ENCODE results near the gene GJA3. TPM values are rescaled to one million over a fixed set of nuclear protein-coding genes. Genes with fewer than 3 reads are reported as not detected.

Gene GJA3
- polyA plus RNA-seq, 1 experiment = 2.4 TPM

DNA sequence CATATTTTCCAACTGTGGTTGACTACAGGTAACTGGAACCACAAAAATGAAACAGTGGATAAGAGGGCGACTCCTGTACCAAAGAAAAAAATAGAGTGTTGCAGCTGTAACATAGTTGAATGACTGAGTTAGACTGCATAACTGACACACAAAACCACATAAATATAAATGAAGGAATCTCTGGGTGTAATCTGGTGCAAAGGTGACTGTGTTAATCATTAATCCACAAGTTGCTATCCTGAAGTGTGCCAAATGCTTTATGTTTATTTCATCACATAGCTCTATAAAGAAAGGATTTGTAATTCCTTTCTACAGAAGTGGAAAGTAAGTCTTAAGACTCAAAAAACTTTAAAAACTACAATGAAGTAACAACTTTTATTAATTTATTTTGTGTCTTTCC lies 37.9 kb upstream of the GJA3 start:
- Histone ChIP-seq H3K27me3 (ENCODE audit: control insufficient read depth, insufficient read depth, low read length) (peaks cover 52% of the 10 kb centered on the region), H3K4me3 (ENCODE audit: low read depth, low read length) (no peak overlapping the region), H3K27ac (ENCODE audit: low read depth, low read length) (no peak overlapping the region), H3K9me3 (ENCODE audit: control insufficient read depth, insufficient read depth, low read length) (no peaks in the 10 kb centered on the region; the same call in 1 of the 2 replicates)
- CTCF ChIA-PET = interaction anchor here (0.7 to 1.1 kb wide), 4 partner anchors 13 to 296 kb away, joined by 3 read pairs; no protein-coding TSS in a partner anchor
- POLR2A ChIA-PET = no interaction called here
- no peak for DNase-seq (ENCODE audit: low read depth, low spot score)
- TF ChIP-seq, protein P1, sequence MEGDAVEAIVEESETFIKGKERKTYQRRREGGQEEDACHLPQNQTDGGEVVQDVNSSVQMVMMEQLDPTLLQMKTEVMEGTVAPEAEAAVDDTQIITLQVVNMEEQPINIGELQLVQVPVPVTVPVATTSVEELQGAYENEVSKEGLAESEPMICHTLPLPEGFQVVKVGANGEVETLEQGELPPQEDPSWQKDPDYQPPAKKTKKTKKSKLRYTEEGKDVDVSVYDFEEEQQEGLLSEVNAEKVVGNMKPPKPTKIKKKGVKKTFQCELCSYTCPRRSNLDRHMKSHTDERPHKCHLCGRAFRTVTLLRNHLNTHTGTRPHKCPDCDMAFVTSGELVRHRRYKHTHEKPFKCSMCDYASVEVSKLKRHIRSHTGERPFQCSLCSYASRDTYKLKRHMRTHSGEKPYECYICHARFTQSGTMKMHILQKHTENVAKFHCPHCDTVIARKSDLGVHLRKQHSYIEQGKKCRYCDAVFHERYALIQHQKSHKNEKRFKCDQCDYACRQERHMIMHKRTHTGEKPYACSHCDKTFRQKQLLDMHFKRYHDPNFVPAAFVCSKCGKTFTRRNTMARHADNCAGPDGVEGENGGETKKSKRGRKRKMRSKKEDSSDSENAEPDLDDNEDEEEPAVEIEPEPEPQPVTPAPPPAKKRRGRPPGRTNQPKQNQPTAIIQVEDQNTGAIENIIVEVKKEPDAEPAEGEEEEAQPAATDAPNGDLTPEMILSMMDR (IDR thresholded peaks at IDR 0.05; ENCODE audit: low read depth, low read length) = no peak

DNA sequence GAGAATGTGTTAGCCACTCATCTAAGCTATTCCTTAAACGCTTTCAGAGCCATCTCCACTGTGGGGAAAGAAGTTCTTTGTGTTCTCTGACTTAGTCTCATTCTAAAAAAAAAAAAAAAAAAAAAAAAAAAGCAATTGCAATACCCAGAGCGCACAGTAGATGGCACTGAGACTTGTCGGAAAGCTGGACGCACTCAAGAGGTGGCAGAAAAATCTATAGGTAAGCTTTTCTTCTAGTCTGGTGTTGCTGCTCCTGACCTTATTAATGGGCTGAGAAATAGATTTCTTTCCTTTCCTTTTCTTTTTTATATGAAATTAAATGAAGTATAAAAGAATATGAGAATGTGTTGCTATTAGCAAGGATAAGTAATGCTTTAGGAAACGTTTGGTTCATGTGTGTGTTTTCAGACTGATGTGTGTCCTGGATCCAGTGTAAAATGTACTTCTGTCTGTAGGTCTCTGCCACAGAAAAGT lies 36.5 kb upstream of the GJA3 start:
- DNase-seq (ENCODE audit: low read depth, low spot score) = no peak
- CTCF ChIA-PET = interaction anchor here (0.6 to 2.5 kb wide), 59 partner anchors 8 to 1280 kb away, joined by 3 to 26 read pairs (median 4); partner anchors contain the start of gene IFT88
- TF ChIP-seq, protein P1 (IDR thresholded peaks at IDR 0.05; ENCODE audit: low read depth, low read length) = peak; percentile 82
- H3K4me3 ChIP-seq (ENCODE audit: low read depth, low read length) = no peak overlapping the region
- H3K27me3 ChIP-seq (ENCODE audit: control insufficient read depth, insufficient read depth, low read length) = peaks cover 56% of the 10 kb centered on the region
- H3K9me3 ChIP-seq (ENCODE audit: control insufficient read depth, insufficient read depth, low read length) = no peaks in the 10 kb centered on the region; the same call in none of the 2 replicates
- POLR2A ChIA-PET = no interaction called here
- no peak overlapping the region for H3K27ac ChIP-seq (ENCODE audit: low read depth, low read length)

DNA sequence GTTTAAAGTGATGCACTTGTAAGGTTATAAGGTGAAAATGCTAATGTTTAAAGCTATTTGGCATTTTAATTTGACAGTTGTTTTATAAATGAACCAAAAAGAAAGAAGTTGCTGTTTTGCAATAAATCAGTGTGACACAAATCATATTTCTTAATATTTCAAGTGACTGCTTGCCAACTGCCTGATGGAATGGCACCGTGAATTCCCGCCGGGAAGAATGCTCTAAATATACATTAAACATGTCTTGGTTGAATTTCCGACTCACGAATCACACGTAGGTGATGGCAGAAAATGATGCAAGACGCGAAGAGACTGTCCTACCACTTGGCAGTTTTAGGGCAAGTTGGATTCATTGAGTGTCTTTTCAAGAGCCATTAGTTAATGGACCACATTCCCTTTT lies 34.9 kb upstream of the GJA3 start:
- no peak for DNase-seq (ENCODE audit: low read depth, low spot score)
- H3K27ac ChIP-seq (ENCODE audit: low read depth, low read length) = no peak overlapping the region
- TF ChIP-seq, protein P1 (IDR thresholded peaks at IDR 0.05; ENCODE audit: low read depth, low read length) = no peak
- ChIA-PET POLR2A (no interaction called here), CTCF (interaction anchor here (1.3 to 2.5 kb wide), 4 partner anchors 13 to 372 kb away, joined by 3 to 14 read pairs (median 8); no protein-coding TSS in a partner anchor)
- no peak overlapping the region for H3K4me3 ChIP-seq (ENCODE audit: low read depth, low read length)
- peaks cover 58% of the 10 kb centered on the region for H3K27me3 ChIP-seq (ENCODE audit: control insufficient read depth, insufficient read depth, low read length)
- H3K9me3 ChIP-seq (ENCODE audit: control insufficient read depth, insufficient read depth, low read length) = no peaks in the 10 kb centered on the region; the same call in 1 of the 2 replicates

DNA sequence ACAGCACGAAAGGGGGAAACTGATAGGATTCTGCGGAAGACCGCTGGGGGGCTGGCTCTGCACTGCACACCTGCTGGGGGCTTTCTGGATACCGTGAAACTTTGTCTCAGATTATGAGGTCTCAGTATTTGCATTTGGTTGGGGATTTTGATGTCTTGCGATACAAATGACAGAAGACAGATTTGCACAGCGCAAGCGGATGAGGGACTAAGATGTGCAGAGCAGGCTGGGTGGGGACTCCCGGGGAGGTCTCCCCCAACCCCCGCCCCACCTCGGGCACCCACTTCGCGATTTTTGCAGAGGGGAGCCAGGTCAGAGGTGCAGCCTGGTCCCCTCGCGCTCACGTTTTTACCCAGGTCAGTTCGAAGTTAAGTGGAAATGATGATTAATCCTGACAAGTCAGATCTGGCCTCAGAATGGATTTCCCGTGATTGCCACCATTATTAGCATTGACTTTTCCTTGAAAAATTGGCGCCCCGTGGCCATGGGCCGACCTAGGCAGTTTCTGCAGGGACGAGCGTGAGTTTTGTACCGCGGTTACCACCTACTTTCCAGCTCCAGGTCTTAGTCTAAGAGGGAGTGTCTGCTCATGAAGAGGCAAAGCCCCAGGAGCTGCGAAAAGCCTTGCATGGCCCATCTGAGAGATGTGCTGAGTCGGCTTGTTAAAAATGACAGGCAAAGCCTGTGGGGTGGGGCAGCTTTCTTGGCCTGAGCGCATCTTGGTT lies 33.2 kb upstream of the GJA3 start:
- DNase-seq (ENCODE audit: low read depth, low spot score) = no peak
- POLR2A ChIA-PET = no interaction called here
- H3K27ac ChIP-seq (ENCODE audit: low read depth, low read length) = no peak overlapping the region
- no peak overlapping the region for H3K4me3 ChIP-seq (ENCODE audit: low read depth, low read length)
- H3K27me3 ChIP-seq (ENCODE audit: control insufficient read depth, insufficient read depth, low read length) = peaks cover 54% of the 10 kb centered on the region
- CTCF ChIA-PET = interaction anchor here (1.2 to 1.6 kb wide), 3 partner anchors 11 to 635 kb away, joined by 3 to 4 read pairs (median 3); no protein-coding TSS in a partner anchor
- TF ChIP-seq, protein P1 (IDR thresholded peaks at IDR 0.05; ENCODE audit: low read depth, low read length) = no peak
- H3K9me3 ChIP-seq (ENCODE audit: control insufficient read depth, insufficient read depth, low read length) = no peaks in the 10 kb centered on the region; the same call in 1 of the 2 replicates
